Glutamatergic neuron (in vitro differentiated cells): ENCODE measurements around the gene SPACA5. TPM values are rescaled to one million over a fixed set of nuclear protein-coding genes. Genes with fewer than 3 reads are reported as not detected.
"Not testable (repeated sequence)": the region's sequence is repeated elsewhere in the genome, so short reads cannot be mapped to it uniquely, and the experiment has no call there.

Experiments used
- DNase-seq: peaks from one replicate; pipeline ENCODE4 v3.0.0; 2022
- H3K27ac Mint-ChIP-seq: one replicate; pipeline ENCODE4 v1.8.0; 2020; ENCODE audit warnings: mild to moderate bottlenecking, mixed read lengths, inconsistent platforms; ENCODE audit not compliant: unreplicated experiment
- H3K27me3 Mint-ChIP-seq: one replicate; pipeline ENCODE4 v1.8.0; 2020; ENCODE audit warnings: mild to moderate bottlenecking, moderate library complexity, mixed read lengths, inconsistent platforms; ENCODE audit not compliant: unreplicated experiment
- H3K36me3 Mint-ChIP-seq: one replicate; pipeline ENCODE4 v1.8.0; 2020; ENCODE audit warnings: mild to moderate bottlenecking, mixed read lengths, inconsistent platforms; ENCODE audit not compliant: unreplicated experiment
- H3K4me1 Mint-ChIP-seq: one replicate; pipeline ENCODE4 v1.8.0; 2020; ENCODE audit warnings: mild to moderate bottlenecking, low read depth, mixed read lengths, inconsistent platforms; ENCODE audit not compliant: unreplicated experiment
- H3K4me3 Mint-ChIP-seq: one replicate; pipeline ENCODE4 v1.8.0; 2020; ENCODE audit warnings: mild to moderate bottlenecking, mixed read lengths, inconsistent platforms; ENCODE audit not compliant: unreplicated experiment
- H3K9me3 Mint-ChIP-seq: one replicate; pipeline ENCODE4 v1.8.0; 2020; ENCODE audit warnings: mild to moderate bottlenecking, moderate library complexity, mixed read lengths, inconsistent platforms; ENCODE audit not compliant: unreplicated experiment
- CTCF ChIP-seq: fragments of 200-600 bp; sonication (generic); IDR thresholded peaks from one replicate; pipeline ENCODE4 v1.5.0; 2021; ENCODE audit not compliant: partially characterized antibody, unreplicated experiment
- long read RNA-seq: library from polyadenylated mRNA; unstranded; transcript quantifications from one replicate; pipeline ENCODE4 v2.0.0, GENCODE V29; 2020; ENCODE audit not compliant: unreplicated experiment
- total RNA-seq: library from RNA; stranded (reverse); fragmentation: NEBNext Ultra II Directional; extraction: Animal tissue kit (Norgen Biotek cat#: 25700); gene quantifications from one replicate; pipeline ENCODE4 v1.2.1, GENCODE V29; 2021; ENCODE audit not compliant: unreplicated experiment

The SPACA5 gene
- not detected for total RNA-seq
- long read RNA-seq = 0 reads

GRCh38 chrX:48006688-48007087 is at the start of gene SPACA5:
Gene SPACA5, plus strand, starts transcription at chrX:48006988. Its CDS starts 815 bp downstream, at chrX:48007803.
- H3K36me3 Mint-ChIP-seq, H3K27ac Mint-ChIP-seq, DNase-seq, H3K4me1 Mint-ChIP-seq, H3K27me3 Mint-ChIP-seq, H3K9me3 Mint-ChIP-seq, H3K4me3 Mint-ChIP-seq: not testable (repeated sequence)

- not testable (repeated sequence) for H3K9me3 Mint-ChIP-seq, H3K4me3 Mint-ChIP-seq, DNase-seq, H3K4me1 Mint-ChIP-seq, H3K36me3 Mint-ChIP-seq, H3K27ac Mint-ChIP-seq, H3K27me3 Mint-ChIP-seq
These were observed 48.6 kb upstream of the SPACA5 start for GRCh38 chrX:47958206-47958605.

GRCh38 chrX:47958761-47959342 is 47.9 kb upstream of the SPACA5 start:
- Mint-ChIP-seq H3K36me3 (no peaks in the 10 kb centered on the region), H3K27me3 (no peaks in the 10 kb centered on the region), H3K9me3 (no peaks in the 10 kb centered on the region), H3K27ac (no peak overlapping the region), H3K4me1 (no peaks in the 10 kb centered on the region), H3K4me3 (no peak overlapping the region)
- no peak for TF ChIP-seq CTCF
- no peak for DNase-seq

GRCh38 chrX:47960406-47960805 is 46.4 kb upstream of the SPACA5 start:
- H3K27ac Mint-ChIP-seq = no peak overlapping the region
- TF ChIP-seq CTCF = no peak
- no peak for DNase-seq
- H3K4me3 Mint-ChIP-seq = no peak overlapping the region
- no peaks in the 10 kb centered on the region for H3K9me3 Mint-ChIP-seq
- no peaks in the 10 kb centered on the region for H3K36me3 Mint-ChIP-seq
- H3K27me3 Mint-ChIP-seq = no peaks in the 10 kb centered on the region
- no peaks in the 10 kb centered on the region for H3K4me1 Mint-ChIP-seq

GRCh38 chrX:47961830-47962229 is 45.0 kb upstream of the SPACA5 start:
- not testable (repeated sequence) for H3K4me1 Mint-ChIP-seq, H3K4me3 Mint-ChIP-seq, H3K27me3 Mint-ChIP-seq, H3K27ac Mint-ChIP-seq, DNase-seq, H3K9me3 Mint-ChIP-seq, H3K36me3 Mint-ChIP-seq

- H3K36me3 Mint-ChIP-seq = peaks cover 15% of the 10 kb centered on the region
- not testable (repeated sequence) for H3K4me3 Mint-ChIP-seq, H3K27me3 Mint-ChIP-seq, H3K9me3 Mint-ChIP-seq, H3K4me1 Mint-ChIP-seq, DNase-seq, H3K27ac Mint-ChIP-seq
These were observed 41.3 kb upstream of the SPACA5 start for GRCh38 chrX:47965526-47965925.

- Mint-ChIP-seq H3K4me3 (no peak overlapping the region), H3K27ac (no peak overlapping the region), H3K36me3 (peaks cover 52% of the 10 kb centered on the region), H3K4me1 (no peaks in the 10 kb centered on the region), H3K27me3 (peaks cover 5% of the 10 kb centered on the region), H3K9me3 (peaks cover 12% of the 10 kb centered on the region)
- no peak for TF ChIP-seq CTCF
- DNase-seq = no peak
These were observed 33.6 kb upstream of the SPACA5 start for GRCh38 chrX:47973235-47973634.
